ENCODE measurements around the gene KPNA5. TPM values are rescaled to one million over a fixed set of nuclear protein-coding genes. Genes with fewer than 3 reads are reported as not detected.

KPNA5 gene
- total and polyA plus RNA-seq, 2 of the 8 experiments (the other 6 are each of a cell fraction or from before 2014, with no cell fraction given), result 2.0 to 9.7 TPM

DNA sequence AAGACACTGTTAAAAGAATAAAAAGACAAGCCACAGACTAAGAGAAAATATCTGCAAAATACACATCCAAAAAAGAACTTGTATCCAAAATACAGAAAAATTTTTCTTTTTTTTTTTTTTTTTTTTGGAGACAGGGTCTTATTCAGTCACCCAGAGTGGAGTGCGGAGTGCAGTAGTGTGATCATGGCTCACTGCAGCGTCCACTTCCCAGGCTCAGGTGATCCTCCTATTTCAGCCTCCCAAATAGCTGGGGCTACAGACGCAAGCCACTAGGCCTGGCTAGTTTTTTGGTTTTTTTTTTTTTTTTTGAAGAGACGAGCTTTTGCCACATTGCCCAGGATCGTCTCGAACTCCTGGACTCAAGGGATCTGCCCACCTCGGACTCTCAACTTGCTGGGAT, 15.5 kb upstream of the KPNA5 start:
- Histone ChIP-seq H3K18ac (ENCODE audit: extremely low read depth, low read length) (no peak overlapping the region), H3K23me2 (ENCODE audit: low read depth, low read length) (0 out of 2 replicates have a peak, but pooled peaks cover 1% of the 10 kb centered on the region), H4K91ac (replicated peaks; ENCODE audit: insufficient read length, low read length) (no peak overlapping the region), H3K79me1 (ENCODE audit: low read depth, low read length) (peaks cover 3% of the 10 kb centered on the region), H3K4me2 (ENCODE audit: insufficient read depth in 1 of 2, low read depth in 2 of 2, low read length in 2 of 2) (peak overlapping the region; percentile 22 to 24; a peak in 2 of 4 replicates), H3K27me3 (replicated peaks in 1 of 4; ENCODE audit: control insufficient read depth in 3 of 4, extremely low read depth in 1 of 4, insufficient read depth in 3 of 4, low read length in 3 of 4) (no peaks in the 10 kb centered on the region), H2BK5ac (ENCODE audit: low read depth, low read length) (no peak overlapping the region), H2BK120ac (replicated peaks; ENCODE audit: low read depth, low read length) (no peak overlapping the region), H3K79me2 (ENCODE audit: control insufficient read depth in 1 of 2, insufficient read depth in 2 of 2, low read length in 2 of 2) (peaks cover 3 to 73% of the 10 kb centered on the region in 2 experiments), H3K14ac (ENCODE audit: insufficient read length) (no peak overlapping the region), H2AK5ac (ENCODE audit: low read depth, low read length) (no peak overlapping the region), H3K4me3 (ENCODE audit: extremely low read depth in 1 of 4, insufficient read depth in 2 of 4, low read depth in 3 of 4, low read length in 4 of 4) (no peak overlapping the region; a peak in 1 of 8 replicates), H4K8ac (ENCODE audit: extremely low read depth, insufficient read depth, low read length) (no peak overlapping the region), H3K9ac (replicated peaks in 1 of 4; ENCODE audit: extremely low read depth in 1 of 4, low read depth in 3 of 4, low read length in 3 of 4) (no peak overlapping the region), H2BK20ac (ENCODE audit: low read length) (no peak overlapping the region), H2BK12ac (ENCODE audit: low read depth, low read length) (no peak overlapping the region), H3K27ac (ENCODE audit: low read depth, low read length) (no peak overlapping the region), H3K4me1 (replicated peaks in 1 of 4; ENCODE audit: control insufficient read depth in 3 of 4, insufficient read depth in 4 of 4, low read length in 3 of 4) (peaks cover 0 to 3% (median 1%) of the 10 kb centered on the region in 4 experiments; a peak in 2 of 7 replicates), H4K20me1 (replicated peaks in 1 of 2; ENCODE audit: control insufficient read depth in 1 of 2, insufficient read depth in 2 of 2, low read length in 2 of 2) (peaks cover 0 to 4% of the 10 kb centered on the region in 2 experiments), H2BK15ac (ENCODE audit: low read length) (no peak overlapping the region), H4K5ac (ENCODE audit: insufficient read length, low read depth, low read length) (no peak overlapping the region), H3K56ac (replicated peaks; ENCODE audit: insufficient read length, low read depth, low read length) (no peak overlapping the region), H2AFZ (ENCODE audit: low read length) (no peak overlapping the region), H3K4ac (replicated peaks; ENCODE audit: insufficient read length, low read depth, low read length) (no peak overlapping the region), H3K36me3 (ENCODE audit: control insufficient read depth in 2 of 4, insufficient read depth in 4 of 4, low read length in 3 of 4) (no peaks in the 10 kb centered on the region; a peak in 1 of 8 replicates), H3K23ac (ENCODE audit: insufficient read length) (no peak overlapping the region), H3K9me3 (ENCODE audit: insufficient read depth in 2 of 2, low read depth in 1 of 2, low read length in 1 of 2) (no peaks in the 10 kb centered on the region; a peak in 1 of 4 replicates)
- ChIA-PET CTCF (ENCODE audit: partially characterized antibody) (interaction anchor here (1.3 to 1.8 kb wide), 2 partner anchors 21 to 397 kb away, joined by 4 to 5 read pairs; no protein-coding TSS in a partner anchor), POLR2A (ENCODE audit: partially characterized antibody) (no interaction called here)
- 89% methylated on average over 6 of the region's 7 CpGs; no CpG with 5 or more reads in 1 of the 2 experiments for WGBS, 2 experiments (ENCODE audit: extremely low coverage in 1 of 2, insufficient coverage in 1 of 2, insufficient read length in 1 of 2, insufficient replicate concordance in 2 of 2, low coverage in 1 of 2, low lambda C conversion rate in 2 of 2, missing lambda C conversion rate in 1 of 2)
- FAIRE-seq (no peak), DNase-seq (ENCODE audit: low read depth in 1 of 2, low spot score in 2 of 2) (no peak)
- TF ChIP-seq, protein P1, sequence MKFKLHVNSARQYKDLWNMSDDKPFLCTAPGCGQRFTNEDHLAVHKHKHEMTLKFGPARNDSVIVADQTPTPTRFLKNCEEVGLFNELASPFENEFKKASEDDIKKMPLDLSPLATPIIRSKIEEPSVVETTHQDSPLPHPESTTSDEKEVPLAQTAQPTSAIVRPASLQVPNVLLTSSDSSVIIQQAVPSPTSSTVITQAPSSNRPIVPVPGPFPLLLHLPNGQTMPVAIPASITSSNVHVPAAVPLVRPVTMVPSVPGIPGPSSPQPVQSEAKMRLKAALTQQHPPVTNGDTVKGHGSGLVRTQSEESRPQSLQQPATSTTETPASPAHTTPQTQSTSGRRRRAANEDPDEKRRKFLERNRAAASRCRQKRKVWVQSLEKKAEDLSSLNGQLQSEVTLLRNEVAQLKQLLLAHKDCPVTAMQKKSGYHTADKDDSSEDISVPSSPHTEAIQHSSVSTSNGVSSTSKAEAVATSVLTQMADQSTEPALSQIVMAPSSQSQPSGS (IDR thresholded peaks at IDR 0.05; ENCODE audit: low read length), result no peak
- no peak for TF ChIP-seq POU5F1 (IDR thresholded peaks at IDR 0.05; ENCODE audit: low read depth, low read length)
- TF ChIP-seq PHF8 (conservative IDR thresholded peaks at IDR 0.05; ENCODE audit: low read depth, low read length), result no peak
- TF ChIP-seq TAF7 (optimal IDR thresholded peaks at IDR 0.05; ENCODE audit: borderline replicate concordance, low read depth, low read length), result no peak
- no peak for TF ChIP-seq CHD2 (IDR thresholded peaks at IDR 0.05; ENCODE audit: low read length)
- no peak for TF ChIP-seq NANOG (IDR thresholded peaks at IDR 0.05; ENCODE audit: insufficient read depth, low read depth, low read length, poor library complexity, severe bottlenecking)
- no peak for TF ChIP-seq EGR1 (IDR thresholded peaks at IDR 0.05; ENCODE audit: borderline replicate concordance, low read depth, low read length)
